ENCODE data around the gene PPP1R9B. TPM values are rescaled to one million over a fixed set of nuclear protein-coding genes. Genes with fewer than 3 reads are reported as not detected.

The PPP1R9B gene
- total RNA-seq, 4 donors from 2014 or later, result 28.6 to 37.2 (median 31.9) TPM

GRCh38 chr17:50096758-50097157 lies 53.7 kb downstream of the PPP1R9B start:
- 83 to 84% methylated on average over 2 to 3 of the region's 3 CpGs for WGBS, 2 donors
- intact Hi-C loops (cut with DNase I), result loop anchor here (5.0 kb wide), 1 partner anchor 66 kb away; no protein-coding TSS in a partner anchor
- no peaks in the 10 kb centered on the region for H3K9me3 ChIP-seq
- no peaks in the 10 kb centered on the region for H3K27me3 ChIP-seq
- no peak overlapping the region for H3K4me3 ChIP-seq (replicated peaks in 1 of 3)
- TF ChIP-seq POLR2A (IDR thresholded peaks at IDR 0.05), result no peak
- no peak for DNase-seq
- peak overlapping the region in 2 of 3 donors; percentile 82 to 83 for H3K27ac ChIP-seq
- H3K36me3 ChIP-seq, result peaks cover 3 to 15% of the 10 kb centered on the region in 2 donors
- H3K4me1 ChIP-seq, result peaks cover 29 to 45% of the 10 kb centered on the region in 2 donors

- WGBS, 2 donors, result 8 to 20% methylated on average over 2 to 5 of the region's 6 CpGs
- TF ChIP-seq POLR2A (IDR thresholded peaks at IDR 0.05) (no peak), CTCF (IDR thresholded peaks at IDR 0.05) (no peak)
Observed at GRCh38 chr17:50096092-50096491, 54.4 kb downstream of the PPP1R9B start.

GRCh38 chr17:50095626-50096037 lies 54.8 kb downstream of the PPP1R9B start:
- no peaks in the 10 kb centered on the region for H3K9me3 ChIP-seq
- intact Hi-C loops (cut with DNase I), result loop anchor here (5.0 kb wide), 1 partner anchor 67 kb away; no protein-coding TSS in a partner anchor
- 0% methylated on average over 12 of the region's 12 CpGs for WGBS, 2 donors
- no peak for TF ChIP-seq POLR2A (IDR thresholded peaks at IDR 0.05)
- no peak for TF ChIP-seq CTCF (IDR thresholded peaks at IDR 0.05)
- H3K27me3 ChIP-seq, result no peaks in the 10 kb centered on the region
- no peak for DNase-seq
- peak overlapping the region; percentile 57 to 100 (median 93) for H3K4me3 ChIP-seq (replicated peaks in 1 of 3)
- H3K27ac ChIP-seq, result peak overlapping the region; percentile 76 to 83 (median 82)
- peaks cover 18 to 34% of the 10 kb centered on the region in 2 donors for H3K4me1 ChIP-seq
- peaks cover 3 to 15% of the 10 kb centered on the region in 2 donors for H3K36me3 ChIP-seq

More at GRCh38 chr17:50096092-50096491, 54.4 kb downstream of the PPP1R9B start:
- H3K27ac ChIP-seq, result peak overlapping the region; percentile 76 to 83 (median 82)
- H3K4me1 ChIP-seq, result peaks cover 22 to 39% of the 10 kb centered on the region in 2 donors
- peak; percentile 48 to 52 for DNase-seq
- H3K9me3 ChIP-seq, result no peaks in the 10 kb centered on the region
- peak overlapping the region; percentile 57 to 100 (median 93) for H3K4me3 ChIP-seq (replicated peaks in 1 of 3)
- peaks cover 3 to 15% of the 10 kb centered on the region in 2 donors for H3K36me3 ChIP-seq
- no peaks in the 10 kb centered on the region for H3K27me3 ChIP-seq
- intact Hi-C loops (cut with DNase I), result loop anchor here (5.0 kb wide), 1 partner anchor 66 kb away; no protein-coding TSS in a partner anchor

GRCh38 chr17:50094753-50095619 lies 55.5 kb downstream of the PPP1R9B start, which contains the start of gene PDK2:
PDK2 (plus strand) TSS chr17:50095351; CDS start chr17:50095436, 85 bp downstream.
- WGBS, 2 donors, result 1 to 2% methylated on average over 48 to 54 of the region's 68 CpGs
- TF ChIP-seq POLR2A (IDR thresholded peaks at IDR 0.05) (peak in 1 of 2 donors; percentile 84), CTCF (IDR thresholded peaks at IDR 0.05) (peak in 1 of 6 experiments; percentile 28)
- H3K9me3 ChIP-seq, result no peaks in the 10 kb centered on the region
- peak within 1 kb of the TSS; percentile 57 to 100 (median 93) for H3K4me3 ChIP-seq (replicated peaks in 1 of 3)
- H3K36me3 ChIP-seq, result peaks cover 8 to 15% of the 10 kb centered on the region in 2 donors
- peaks cover 16 to 29% of the 10 kb centered on the region in 2 donors for H3K4me1 ChIP-seq
- H3K27ac ChIP-seq, result peak within 1 kb of the TSS; percentile 76 to 83 (median 82)
- peak; percentile 97 to 98 for DNase-seq
- intact Hi-C loops (cut with DNase I), result loop anchor here (5.0 kb wide), 1 partner anchor 67 kb away; no protein-coding TSS in a partner anchor
- H3K27me3 ChIP-seq, result no peaks in the 10 kb centered on the region

- WGBS, 2 donors, result 0 to 1% methylated on average over 13 to 21 of the region's 21 CpGs
- intact Hi-C loops (cut with DNase I), result no loop called here
- DNase-seq, result peak; percentile 90 to 92
- Histone ChIP-seq H3K27me3 (no peaks in the 10 kb centered on the region), H3K9me3 (no peaks in the 10 kb centered on the region), H3K4me3 (replicated peaks in 1 of 3) (peak overlapping the region in 2 of 3 donors; percentile 9 to 100), H3K27ac (peak overlapping the region in 2 of 3 donors; percentile 66 to 83), H3K36me3 (peaks cover 15 to 18% of the 10 kb centered on the region in 2 donors), H3K4me1 (peaks cover 16 to 29% of the 10 kb centered on the region in 2 donors)
- TF ChIP-seq POLR2A (IDR thresholded peaks at IDR 0.05) (peak in 1 of 2 donors; percentile 12), CTCF (IDR thresholded peaks at IDR 0.05) (peak; percentile 80 to 91 (median 86))
Observed at GRCh38 chr17:50094243-50094752, 56.2 kb downstream of the PPP1R9B start.
